H1 (cell line): ENCODE results near the gene ACVRL1. TPM values are rescaled to one million over a fixed set of nuclear protein-coding genes. Genes with fewer than 3 reads are reported as not detected.
A peak's percentile ranks its signal among the peaks of the same experiment; 100 is the strongest.

Experiments
- KDM4A ChIP-seq: IDR thresholded peaks from one replicate; pipeline ENCODE4 v1.7.1; 2012; ENCODE audit warnings: low read depth, mild to moderate bottlenecking, moderate library complexity, low read length, inconsistent platforms; ENCODE audit not compliant: severe bottlenecking
- MAFK ChIP-seq: IDR thresholded peaks from 2 replicates; pipeline ENCODE4 v1.6.1; 2012; ENCODE audit warnings: low read depth, mild to moderate bottlenecking, improper control_type of control experiment, low read length
- POU5F1 ChIP-seq: IDR thresholded peaks from 2 replicates; pipeline ENCODE4 v1.6.1; 2011; ENCODE audit warnings: low read depth, mild to moderate bottlenecking, low read length, moderate library complexity
- RAD21 ChIP-seq, 2 experiments: IDR thresholded peaks in 1 of 2; conservative IDR thresholded peaks in 1 of 2; 2 replicates each; pipeline ENCODE4 v1.6.1; 2011; ENCODE audit warnings: low read depth in 2 of 2, low read length in 2 of 2, improper control_type of control experiment in 1 of 2, inconsistent platforms in 1 of 2, mild to moderate bottlenecking in 1 of 2, moderate library complexity in 1 of 2
- polyA plus RNA-seq, 7 experiments: library from polyadenylated mRNA; depleted of rRNA in 3 of 7; stranded (reverse) in 5 of 7; unstranded in 2 of 7; fragments of >200 nt in 5 of 7; fragments of 200-250 nt in 2 of 7; gene quantifications; 1 replicate in 5 of 7; 2 replicates in 1 of 7; 4 replicates in 1 of 7; pipeline versions ENCODE4 v1.2.1 to v1.2.3, GENCODE V29; 2011 to 2013; ENCODE audit warnings: missing spikeins in 2 of 7, mixed read lengths in 2 of 7
- total RNA-seq: library from RNA; stranded (reverse); fragmentation: NEBNext Ultra II Directional; extraction: Animal tissue kit (Norgen Biotek cat#: 25700); gene quantifications from 2 replicates; pipeline ENCODE4 v1.2.1, GENCODE V29; 2021

Gene ACVRL1
- total and polyA plus RNA-seq, 2 of the 8 experiments (the other 6 are each of a cell fraction or from before 2014, with no cell fraction given) = 0.09 to 0.35 TPM

DNA sequence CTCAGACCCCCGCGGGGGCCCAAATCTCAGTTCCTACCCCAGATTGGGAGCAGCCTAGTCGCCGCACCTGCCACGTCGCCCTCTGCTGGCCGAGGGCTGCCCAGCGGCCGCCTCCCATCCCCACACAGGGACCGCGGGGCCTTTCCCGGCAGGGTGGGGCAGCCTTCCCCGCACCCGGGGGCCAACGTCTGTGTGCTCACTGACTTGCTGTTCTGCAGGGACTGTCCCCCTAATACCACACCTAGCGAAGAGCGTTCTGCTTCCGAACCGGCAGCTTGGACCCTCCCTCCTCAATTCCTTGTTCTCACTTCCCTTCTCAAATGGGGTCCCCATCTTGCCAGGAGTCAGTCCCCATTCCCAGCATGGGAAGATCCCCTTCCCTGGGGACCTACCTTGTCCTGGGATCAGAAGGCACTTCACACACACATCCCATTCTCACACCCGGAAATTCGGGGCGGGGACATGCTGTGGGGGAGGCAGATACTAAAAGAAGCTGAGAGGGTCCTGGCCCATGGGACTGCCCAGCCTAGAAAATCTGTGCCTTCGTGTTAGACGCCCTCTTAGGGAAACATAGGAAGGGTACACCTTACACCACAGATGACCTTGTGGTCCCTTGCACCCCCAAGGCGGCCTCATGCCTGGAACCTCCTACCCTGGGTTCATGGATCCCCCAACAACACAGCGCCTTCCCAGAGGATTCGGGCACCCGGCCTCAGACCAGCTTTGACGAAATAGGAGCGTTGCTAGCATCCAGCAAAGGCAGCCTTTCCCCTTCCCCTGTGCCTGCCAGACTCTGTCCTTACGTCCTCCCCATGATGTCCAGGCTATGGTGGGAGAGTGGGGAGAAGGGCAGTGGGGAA lies 16.4 kb downstream of the ACVRL1 start (continued):
- TF ChIP-seq KDM4A (peak; percentile 32), RAD21 (IDR thresholded peaks at IDR 0.05 in 1 of 2, conservative IDR thresholded peaks at IDR 0.05 in 1 of 2; ENCODE audit: low read depth in 2 of 2, low read length in 2 of 2) (peak; percentile 44 to 71), MAFK (no peak), POU5F1 (no peak)
